HG03280 (cell line): ENCODE data around the gene MYL6.
"Not testable (repeated sequence)": the region's sequence is repeated elsewhere in the genome, so short reads cannot be mapped to it uniquely, and the experiment has no call there.

Experiments used
- ATAC-seq: cut with Tn5 transposase; IDR thresholded peaks from one replicate; pipeline ENCODE4 v1.9.1; 2021; ENCODE audit warnings: mild to moderate bottlenecking, moderate library complexity; ENCODE audit not compliant: unreplicated experiment

Gene MYL6

GRCh38 chr12:56189099-56189917 is 31.1 kb downstream of the MYL6 start, which contains the start of gene SMARCC2:
Gene SMARCC2, minus strand, starts transcription at chr12:56189483. Its CDS starts 22 bp downstream, at chr12:56189461.
- ATAC-seq: peak; percentile 86

DNA sequence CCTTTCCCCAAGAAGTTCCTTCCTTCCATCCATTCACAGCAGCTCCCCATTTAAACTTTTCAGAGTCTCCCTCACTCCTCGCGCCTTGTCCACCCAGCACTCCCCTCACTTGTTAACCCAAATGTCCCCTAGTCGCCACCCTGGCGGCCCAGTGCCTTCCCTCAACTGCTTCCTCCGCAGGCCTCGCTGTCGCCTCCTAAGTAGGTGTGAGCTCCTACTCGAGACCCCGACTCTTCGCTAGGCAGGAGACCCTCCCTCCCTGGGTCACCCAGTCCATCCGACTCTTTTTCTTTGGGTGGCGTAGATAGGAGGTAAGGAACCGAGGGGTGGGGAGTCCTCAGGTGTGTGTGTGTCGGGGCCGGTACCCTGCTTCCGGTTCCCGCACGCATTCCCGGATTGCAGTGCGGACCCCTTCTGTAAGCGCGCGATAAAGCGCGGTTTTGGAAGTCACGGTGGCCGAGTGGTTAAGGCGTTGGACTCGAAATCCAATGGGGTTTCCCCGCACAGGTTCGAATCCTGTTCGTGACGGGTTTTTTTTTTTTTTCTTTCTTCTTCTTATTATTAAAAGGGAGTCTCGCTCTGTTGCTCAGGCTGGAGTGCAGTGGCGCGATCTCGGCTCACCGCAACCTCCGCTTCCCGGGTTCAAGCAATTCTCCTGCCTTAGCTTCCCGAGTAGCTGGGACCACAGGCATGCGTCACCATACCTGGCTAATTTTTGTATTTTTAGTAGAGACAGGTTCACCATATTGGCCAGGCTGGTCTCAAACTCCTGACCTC is 31.9 kb downstream of the MYL6 start:
- peak; percentile 33 for ATAC-seq

- no peak for ATAC-seq
Observed at GRCh38 chr12:56190695-56191155, 32.6 kb downstream of the MYL6 start.

DNA sequence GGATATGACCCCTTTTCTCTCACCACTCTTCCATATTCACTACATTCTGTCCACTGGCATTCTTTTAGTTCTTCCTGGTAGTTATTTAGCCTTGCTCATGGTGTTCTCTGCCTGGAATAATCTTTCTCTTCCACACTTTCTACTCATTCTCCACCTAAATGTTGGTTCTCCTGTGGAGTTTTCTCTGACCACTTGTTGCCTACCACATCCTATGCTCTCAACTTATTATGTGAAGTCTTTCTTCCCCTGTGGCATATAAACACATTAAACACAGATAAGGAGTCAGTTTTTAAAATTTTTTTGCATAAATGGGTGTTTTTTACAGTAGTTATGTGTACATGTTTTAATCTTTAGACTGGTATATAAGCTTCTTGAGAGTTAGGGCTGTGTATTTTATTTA is 34.4 kb downstream of the MYL6 start:
- no peak for ATAC-seq

GRCh38 chr12:56193025-56193578 is 34.9 kb downstream of the MYL6 start:
- no peak for ATAC-seq

DNA sequence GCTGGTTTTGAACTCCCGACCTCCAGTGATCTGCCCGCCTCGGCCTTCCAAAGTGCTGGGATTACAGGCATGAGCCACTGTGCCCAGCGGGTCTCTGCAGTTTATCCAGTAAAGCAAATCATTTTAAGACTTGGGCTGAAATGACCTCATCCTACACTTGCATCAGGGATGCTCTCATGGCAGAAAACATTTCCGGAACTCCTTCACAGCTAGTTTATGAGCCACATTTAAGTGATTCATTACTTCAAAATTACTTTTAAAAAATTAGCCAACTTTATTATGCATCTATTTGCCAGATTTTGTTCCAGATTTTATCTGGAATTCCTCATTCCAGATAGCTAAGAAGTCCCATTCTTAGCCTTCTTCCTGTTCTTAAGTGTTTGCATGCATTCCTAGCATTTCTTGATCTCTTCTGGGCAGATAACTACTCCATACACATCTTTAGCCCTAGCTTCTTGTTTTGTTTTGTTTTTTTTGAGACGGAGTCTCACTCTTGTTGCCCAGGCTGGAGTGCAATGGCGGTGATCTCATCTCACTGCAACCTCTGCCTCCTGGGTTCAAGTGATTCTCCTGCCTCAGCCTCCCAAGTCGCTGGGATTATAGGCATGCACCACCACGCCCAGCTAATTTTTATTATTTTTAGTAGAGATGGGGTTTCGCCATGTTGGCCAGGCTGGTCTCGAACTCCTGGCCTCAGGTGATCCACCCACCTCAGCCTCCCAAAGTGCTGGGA is 38.8 kb downstream of the MYL6 start:
- ATAC-seq: not testable (repeated sequence)

DNA sequence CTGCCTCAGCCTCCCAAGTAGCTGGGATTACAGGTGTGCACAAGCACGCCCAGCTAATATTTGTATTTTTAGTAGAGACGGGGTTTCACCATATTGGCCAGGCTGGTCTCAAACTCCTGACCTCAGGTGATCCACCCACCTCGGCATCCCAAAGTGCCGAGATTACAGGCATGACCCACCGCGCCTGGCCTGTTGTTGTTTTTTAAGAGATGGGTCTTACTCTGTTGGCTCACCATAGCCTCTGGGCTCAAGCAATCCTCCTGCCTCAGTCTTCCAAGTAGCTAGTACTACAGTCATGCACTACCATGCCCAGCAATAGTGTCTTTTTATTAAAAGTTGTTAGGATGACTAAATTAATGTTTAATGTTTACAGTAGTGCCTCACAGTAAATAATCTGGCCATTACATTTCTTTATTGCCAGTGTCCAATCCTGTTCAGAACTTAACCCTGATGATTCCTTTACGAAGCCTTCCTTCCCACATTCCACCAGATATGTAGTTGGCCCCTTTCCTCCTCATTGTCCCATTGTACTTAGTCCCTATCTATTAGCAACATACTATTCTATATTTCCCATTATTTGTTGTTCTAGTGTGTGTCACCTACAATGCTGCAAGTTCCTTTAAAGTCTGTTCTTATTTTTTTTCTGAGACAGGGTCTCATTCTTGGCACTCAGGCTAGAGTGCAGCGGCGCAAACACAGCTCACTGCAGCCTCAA is 39.9 kb downstream of the MYL6 start:
- ATAC-seq: no peak

DNA sequence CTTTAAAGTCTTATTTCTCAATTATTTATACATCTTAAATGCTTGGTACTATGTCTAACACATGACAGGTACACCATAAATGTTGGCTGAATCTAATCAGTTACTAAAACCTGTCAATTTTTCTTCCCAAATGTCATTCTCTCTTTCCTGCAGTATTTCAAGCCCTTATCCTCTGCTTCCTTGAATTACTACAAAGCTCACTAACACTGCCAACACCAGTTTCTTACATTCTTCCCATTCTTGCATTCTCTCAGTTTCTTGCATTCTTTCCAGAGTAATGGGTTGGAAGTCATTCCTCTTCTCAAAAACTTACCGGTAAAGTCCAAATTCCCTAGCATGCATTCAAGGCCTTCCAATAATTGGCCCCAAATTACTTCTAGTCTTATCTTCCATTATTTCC is 40.7 kb downstream of the MYL6 start:
- no peak for ATAC-seq

- ATAC-seq: no peak
Observed at GRCh38 chr12:56202366-56202765, 44.2 kb downstream of the MYL6 start.

DNA sequence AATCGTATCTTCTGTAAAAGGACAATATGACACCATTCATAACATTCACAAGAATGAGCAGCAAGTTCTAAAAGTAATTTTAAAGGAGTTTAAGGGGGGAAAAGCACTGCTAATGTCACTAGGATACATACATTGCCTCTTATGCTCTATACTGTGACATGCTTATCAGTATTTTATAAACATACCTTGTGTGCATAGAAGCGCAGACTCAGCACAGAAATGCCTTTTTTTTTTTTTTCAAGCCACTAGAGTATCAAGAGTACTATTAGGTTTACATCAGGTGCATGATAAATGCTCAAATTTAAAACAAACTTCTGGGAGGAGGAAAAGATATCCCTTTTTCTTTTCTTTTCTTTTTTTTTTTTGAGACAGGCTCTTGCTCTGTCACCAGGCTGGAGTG is 44.7 kb downstream of the MYL6 start:
- no peak for ATAC-seq

DNA sequence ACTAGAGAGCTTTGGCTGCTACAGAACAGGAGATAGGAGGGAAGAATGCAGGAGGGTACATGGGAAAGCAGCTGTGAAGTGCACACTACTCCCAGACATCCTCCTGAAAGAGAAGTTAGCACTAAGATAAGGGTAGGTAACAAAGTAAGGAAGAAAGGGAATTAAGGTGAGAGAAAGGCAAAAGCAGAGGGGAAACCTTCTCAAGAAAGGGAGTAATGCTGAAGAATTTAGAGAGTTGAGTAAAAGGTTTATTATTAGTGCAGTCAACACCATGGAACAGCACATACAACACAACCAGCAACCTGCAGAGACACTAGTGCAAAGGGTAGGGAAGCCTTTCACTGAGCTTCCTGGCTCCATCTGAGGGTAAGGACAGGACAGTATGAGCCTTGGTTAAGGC is 46.1 kb downstream of the MYL6 start:
- no peak for ATAC-seq

GRCh38 chr12:56205445-56205844 is 47.3 kb downstream of the MYL6 start:
- no peak for ATAC-seq

DNA sequence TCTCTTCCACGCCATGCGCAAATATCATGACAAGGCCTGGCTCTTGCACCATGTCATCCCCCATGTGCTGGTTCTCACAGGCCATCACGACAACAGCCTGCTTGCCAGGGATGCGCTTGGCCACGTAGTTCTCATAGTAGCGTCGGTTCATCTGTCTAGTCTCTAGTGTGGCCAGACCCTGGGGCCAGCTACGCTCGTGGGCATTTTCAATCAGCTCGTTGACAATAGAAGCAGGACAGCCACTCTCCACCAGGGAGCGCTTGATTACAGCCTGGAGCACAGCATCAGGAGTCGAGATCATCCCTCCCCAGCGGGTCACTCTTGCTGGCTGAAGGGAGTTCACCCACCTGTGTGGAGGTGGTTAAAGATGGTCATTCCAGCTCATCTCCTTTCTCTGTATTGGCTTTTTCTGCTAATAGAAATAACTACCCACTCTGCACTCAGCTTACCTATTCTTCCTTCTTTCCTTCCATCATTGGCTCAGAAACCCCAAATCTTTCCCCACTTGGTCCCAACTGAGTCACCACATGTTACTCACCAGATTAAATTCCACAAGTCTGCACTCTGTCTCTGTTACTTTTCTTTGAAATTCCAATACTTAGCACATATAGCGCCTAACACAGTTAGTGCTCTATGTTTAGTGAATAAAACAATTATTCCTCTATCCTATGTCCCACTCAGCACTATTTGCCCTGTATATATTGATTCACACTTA is 48.5 kb downstream of the MYL6 start:
- ATAC-seq: no peak

GRCh38 chr12:56208006-56208405 is 49.8 kb downstream of the MYL6 start:
- no peak for ATAC-seq
